T-helper 2 cell (primary cell): ENCODE measurements around the gene ETV5.
"Not testable (repeated sequence)": the region's sequence is repeated elsewhere in the genome, so short reads cannot be mapped to it uniquely, and the experiment has no call there.

Experiments used
- DNase-seq, 5 experiments: peaks; one replicate each; pipeline versions ENCODE4 v3.0.0 to v3.0.0-alpha.2; 2012 to 2022

Gene ETV5

GRCh38 chr3:186060222-186060621 lies 48.7 kb downstream of the ETV5 start:
- DNase-seq, result peak in 2 of 5 experiments; percentile 4 to 83

- no peak for DNase-seq
Measured at GRCh38 chr3:186059192-186059591, 49.7 kb downstream of the ETV5 start.

- DNase-seq, result no peak
Measured at GRCh38 chr3:186058225-186058624, 50.7 kb downstream of the ETV5 start.

GRCh38 chr3:186057594-186057993 lies 51.3 kb downstream of the ETV5 start:
- no peak for DNase-seq

- no peak for DNase-seq
Measured at GRCh38 chr3:186054792-186055352, 54.0 kb downstream of the ETV5 start.

- DNase-seq, result no peak
Measured at GRCh38 chr3:186053954-186054791, 54.7 kb downstream of the ETV5 start.

GRCh38 chr3:186052096-186052840 lies 56.6 kb downstream of the ETV5 start:
- DNase-seq, result no peak

- no peak for DNase-seq
Measured at GRCh38 chr3:186049001-186049400, 59.9 kb downstream of the ETV5 start.

- DNase-seq, result no peak
Measured at GRCh38 chr3:186048119-186048518, 60.8 kb downstream of the ETV5 start.

- DNase-seq, result no peak
Measured at GRCh38 chr3:186046838-186047237, 62.1 kb downstream of the ETV5 start.

GRCh38 chr3:186044968-186045367 lies 63.9 kb downstream of the ETV5 start:
- no peak for DNase-seq

GRCh38 chr3:186044427-186044826 lies 64.5 kb downstream of the ETV5 start:
- no peak for DNase-seq

GRCh38 chr3:186042521-186043202 lies 66.2 kb downstream of the ETV5 start:
- no peak for DNase-seq

GRCh38 chr3:186042036-186042435 lies 66.9 kb downstream of the ETV5 start:
- DNase-seq, result no peak

GRCh38 chr3:186038360-186038759 lies 70.5 kb downstream of the ETV5 start:
- no peak for DNase-seq

- no peak for DNase-seq
Measured at GRCh38 chr3:186035277-186035676, 73.6 kb downstream of the ETV5 start.

- DNase-seq, result no peak
Measured at GRCh38 chr3:186032321-186032720, 76.6 kb downstream of the ETV5 start.

- DNase-seq, result not testable (repeated sequence)
Measured at GRCh38 chr3:186025993-186026392, 82.9 kb downstream of the ETV5 start.

GRCh38 chr3:186025161-186025560 lies 83.7 kb downstream of the ETV5 start:
- no peak for DNase-seq

- DNase-seq, result no peak
Measured at GRCh38 chr3:186024210-186024609, 84.7 kb downstream of the ETV5 start.

GRCh38 chr3:186022931-186023330 lies 86.0 kb downstream of the ETV5 start:
- DNase-seq, result no peak

GRCh38 chr3:186021673-186022362 lies 87.1 kb downstream of the ETV5 start:
- DNase-seq, result no peak
